GM18498 (cell line): Measurements from ENCODE around the gene HMCN1.

Experiments
- ATAC-seq: cut with Tn5 transposase; IDR thresholded peaks from one replicate; pipeline ENCODE4 v1.9.1; 2021; ENCODE audit warnings: mild to moderate bottlenecking, moderate library complexity; ENCODE audit not compliant: unreplicated experiment

The HMCN1 gene

DNA sequence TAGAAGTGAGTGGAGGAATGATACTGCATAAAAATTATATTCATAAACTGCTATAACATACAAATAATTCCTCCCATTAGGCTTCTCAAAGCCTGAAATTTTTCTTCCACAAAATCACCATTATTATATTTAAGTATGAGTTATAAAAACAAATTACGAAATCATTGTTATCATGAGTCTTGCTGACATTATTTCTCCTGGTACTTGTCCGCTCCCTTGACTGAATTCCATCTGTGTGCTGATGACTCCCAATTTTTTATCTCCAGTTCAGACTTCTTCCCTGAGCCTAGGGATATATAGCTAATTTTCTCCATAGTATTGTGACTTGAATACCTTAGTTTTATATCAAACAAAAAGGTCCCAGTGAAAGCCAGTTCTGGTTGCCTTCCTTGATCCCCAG is 268.2 kb downstream of the HMCN1 start:
- no peak for ATAC-seq

DNA sequence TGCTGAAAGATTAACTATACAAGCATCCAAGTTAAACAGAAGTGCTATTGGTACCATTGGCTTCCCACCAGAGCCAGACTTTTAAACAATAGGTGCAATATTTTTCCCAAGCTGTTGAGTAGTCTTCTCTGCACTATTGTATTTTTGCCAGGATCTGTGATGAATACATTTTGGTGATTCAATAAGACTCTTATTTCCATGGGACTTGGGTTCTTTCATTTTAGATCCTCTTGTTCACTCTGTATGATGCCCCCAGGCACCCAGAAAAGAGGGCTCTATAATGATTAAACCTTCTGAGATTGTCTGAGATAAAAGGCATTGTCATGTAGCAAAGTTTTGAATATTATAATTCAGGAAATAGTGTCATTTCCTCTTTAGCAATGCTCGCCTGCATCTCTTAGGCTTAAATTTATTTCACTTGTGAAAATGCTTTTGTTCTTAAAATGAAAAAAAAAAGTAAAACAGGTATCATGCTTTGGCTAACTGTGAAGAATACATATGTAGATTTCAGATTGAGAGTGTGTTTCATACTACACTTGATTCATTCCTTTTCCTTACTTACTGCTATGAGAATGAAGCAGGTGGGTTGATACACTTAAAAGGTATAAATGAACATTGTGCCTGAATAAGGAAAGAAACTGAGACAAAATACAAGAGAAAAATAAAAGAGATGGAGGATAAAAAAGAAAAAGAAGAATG is 275.0 kb downstream of the HMCN1 start:
- ATAC-seq: no peak

DNA sequence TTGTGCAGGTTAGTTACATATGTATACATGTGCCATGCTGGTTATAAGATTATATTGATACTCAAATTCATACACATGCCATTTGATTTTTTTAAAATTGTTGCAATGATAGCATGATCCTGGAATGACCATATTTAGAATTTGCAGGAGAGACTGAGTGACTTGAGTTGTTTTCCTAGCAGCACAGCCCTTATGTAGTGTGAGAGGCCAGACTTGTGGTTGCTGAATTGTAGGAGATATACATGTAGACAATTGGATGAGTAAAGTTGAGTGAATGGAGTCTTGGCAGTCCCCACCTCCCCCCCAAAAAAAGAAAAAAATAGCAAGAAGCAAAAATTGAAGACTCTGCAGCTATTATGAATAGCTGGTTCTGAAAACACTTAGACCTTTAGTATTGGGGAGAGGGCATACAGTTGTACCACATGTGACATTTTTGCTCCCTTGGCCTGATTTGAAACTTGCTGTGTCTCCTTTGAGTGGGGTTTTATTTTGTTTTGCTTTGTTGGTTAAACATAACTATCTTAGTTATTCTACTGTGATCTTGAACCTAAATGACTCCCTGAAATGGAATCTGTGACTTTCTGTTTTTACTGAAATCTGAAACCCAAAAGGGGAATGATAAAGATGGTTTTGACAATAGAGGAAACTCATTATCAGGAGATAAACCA is 280.3 kb downstream of the HMCN1 start:
- ATAC-seq: no peak

DNA sequence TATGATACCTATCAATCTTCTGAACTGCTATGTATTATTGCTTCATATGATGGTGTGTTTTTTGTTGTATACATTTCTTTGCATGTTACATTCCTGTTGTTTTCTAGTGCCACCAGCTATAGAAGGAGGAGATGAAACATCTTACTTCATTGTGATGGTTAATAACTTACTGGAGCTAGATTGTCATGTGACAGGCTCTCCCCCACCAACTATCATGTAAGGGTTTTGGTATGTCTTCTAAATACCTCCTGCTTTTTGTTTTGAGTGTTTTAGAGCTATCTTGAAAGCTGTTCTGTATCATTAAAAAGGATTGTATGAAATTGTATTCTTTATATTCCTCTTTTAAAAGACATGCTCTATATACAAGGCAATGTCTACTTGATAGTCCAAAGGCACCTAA is 282.7 kb downstream of the HMCN1 start:
- no peak for ATAC-seq

DNA sequence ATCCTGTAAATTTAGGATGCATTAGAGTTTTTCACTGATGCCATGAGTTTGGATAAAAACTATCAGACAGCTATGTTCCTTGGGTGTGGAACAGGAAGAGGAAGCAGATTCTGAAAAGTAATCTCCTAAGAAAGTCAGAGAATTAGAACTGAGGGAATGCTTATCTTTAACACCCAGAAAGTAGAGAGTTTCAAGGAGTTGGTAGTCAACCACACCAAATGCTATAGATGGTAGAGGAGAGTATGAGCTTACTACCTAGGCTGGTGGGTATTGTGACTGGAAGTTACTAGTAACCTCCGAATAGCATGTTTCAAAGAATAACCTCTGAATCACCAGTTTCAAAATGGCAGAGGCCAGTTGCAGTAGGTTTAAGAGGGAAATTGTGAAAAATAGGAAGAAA is 288.0 kb downstream of the HMCN1 start:
- no peak for ATAC-seq

GRCh38 chr1:186026946-186027345 is 292.8 kb downstream of the HMCN1 start:
- ATAC-seq: no peak

DNA sequence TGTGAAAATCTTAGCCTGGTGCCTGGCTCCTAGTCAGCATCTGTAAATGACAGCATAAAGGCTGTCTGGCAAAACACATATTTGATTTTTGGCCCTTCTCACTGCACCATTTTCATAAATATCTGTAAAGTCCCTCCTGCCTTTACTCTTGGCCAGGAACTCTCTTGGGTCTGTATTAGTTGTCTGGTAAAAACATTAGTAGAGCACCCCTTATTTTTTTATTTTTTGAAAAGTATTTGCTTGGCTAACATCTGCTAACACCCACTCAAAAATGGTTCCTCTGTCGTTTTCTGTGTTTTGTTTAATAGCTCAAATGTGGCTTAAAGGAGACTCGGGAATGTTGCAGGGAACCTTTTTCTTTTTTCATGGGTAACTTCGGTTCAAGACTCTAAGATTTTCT is 293.4 kb downstream of the HMCN1 start:
- ATAC-seq: no peak

DNA sequence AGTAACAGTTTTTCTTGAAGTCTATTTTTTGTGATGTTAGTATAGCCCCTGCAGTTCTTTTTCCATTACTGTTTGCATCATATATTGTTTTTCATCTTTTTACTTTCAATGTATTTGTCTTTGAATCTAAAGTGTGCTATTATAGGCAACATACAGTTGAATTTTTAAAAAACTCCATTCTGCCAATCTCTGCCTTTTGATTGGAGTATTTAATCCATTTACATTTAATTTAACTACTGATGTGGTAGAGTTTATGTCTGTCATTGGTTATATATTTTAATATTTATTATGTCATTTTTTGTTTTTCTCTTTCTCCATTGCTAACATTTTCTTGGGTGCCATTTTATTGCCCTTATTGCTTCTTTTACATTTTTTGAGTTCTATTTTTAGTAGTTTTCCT is 296.3 kb downstream of the HMCN1 start:
- no peak for ATAC-seq

GRCh38 chr1:186033847-186034271 is 299.7 kb downstream of the HMCN1 start:
- no peak for ATAC-seq

DNA sequence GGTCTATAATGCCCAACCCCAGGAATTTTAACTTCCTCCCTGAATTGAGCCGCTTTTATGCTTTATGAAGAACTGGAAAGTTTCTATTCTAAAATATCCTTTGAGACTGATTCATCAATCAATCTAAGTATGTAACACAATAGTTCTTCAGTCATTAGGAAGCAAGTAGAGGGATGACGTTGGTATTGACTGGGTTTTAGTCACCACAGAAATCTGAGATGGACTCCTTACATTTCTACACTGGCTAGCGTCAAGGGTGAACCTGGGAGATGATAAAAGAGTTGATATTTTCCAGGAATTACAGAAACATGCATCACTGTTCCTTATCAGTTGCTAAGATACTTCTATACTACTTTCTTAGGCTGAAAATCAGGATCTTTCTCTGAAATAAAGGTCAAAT is 308.0 kb downstream of the HMCN1 start:
- ATAC-seq: no peak

DNA sequence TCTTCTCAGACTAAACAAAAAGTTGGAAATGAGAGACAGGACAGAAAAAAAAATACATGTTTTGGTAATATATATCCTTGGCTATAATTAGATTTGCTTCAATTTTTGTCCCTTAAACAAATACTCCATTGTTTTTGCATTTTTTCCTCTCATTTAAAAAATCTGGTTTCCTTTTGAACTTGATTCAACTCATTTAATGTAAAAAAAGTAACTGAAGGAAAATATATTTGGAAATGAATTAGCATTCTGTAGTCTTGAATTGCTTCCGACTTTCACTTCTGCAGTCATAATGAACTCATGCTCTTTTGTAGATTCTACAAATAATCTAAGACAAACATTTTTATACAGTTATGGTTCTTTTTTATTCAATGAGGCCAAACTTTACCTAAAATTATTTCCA is 309.1 kb downstream of the HMCN1 start:
- no peak for ATAC-seq

DNA sequence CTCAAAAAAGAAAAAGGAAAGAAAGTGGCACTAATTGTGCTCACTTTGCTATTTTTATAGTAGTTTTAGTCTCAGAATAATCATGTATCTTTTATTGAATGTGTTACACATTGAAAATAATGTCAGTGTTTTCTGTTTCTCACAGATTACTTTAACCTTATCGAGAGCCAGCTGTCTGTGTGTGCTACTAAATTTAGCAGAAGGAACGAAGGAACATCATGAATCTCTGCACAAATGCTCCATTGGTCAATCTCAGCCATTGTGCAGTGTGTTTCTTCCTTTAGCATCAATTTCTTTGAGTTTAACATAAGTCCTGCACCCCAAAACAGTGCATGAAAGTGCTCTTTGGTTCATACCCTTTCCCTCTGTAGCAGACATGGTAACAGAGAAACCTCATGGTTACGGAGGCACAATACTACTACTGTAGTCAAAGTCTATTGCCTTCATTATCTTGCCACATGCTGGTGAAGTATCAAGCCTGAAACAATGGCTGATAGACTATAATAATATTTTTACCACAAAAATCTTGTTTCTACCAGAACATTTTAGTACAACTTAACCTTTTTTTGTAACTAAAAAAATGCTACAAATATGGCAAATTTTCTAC is 310.0 kb downstream of the HMCN1 start:
- no peak for ATAC-seq

DNA sequence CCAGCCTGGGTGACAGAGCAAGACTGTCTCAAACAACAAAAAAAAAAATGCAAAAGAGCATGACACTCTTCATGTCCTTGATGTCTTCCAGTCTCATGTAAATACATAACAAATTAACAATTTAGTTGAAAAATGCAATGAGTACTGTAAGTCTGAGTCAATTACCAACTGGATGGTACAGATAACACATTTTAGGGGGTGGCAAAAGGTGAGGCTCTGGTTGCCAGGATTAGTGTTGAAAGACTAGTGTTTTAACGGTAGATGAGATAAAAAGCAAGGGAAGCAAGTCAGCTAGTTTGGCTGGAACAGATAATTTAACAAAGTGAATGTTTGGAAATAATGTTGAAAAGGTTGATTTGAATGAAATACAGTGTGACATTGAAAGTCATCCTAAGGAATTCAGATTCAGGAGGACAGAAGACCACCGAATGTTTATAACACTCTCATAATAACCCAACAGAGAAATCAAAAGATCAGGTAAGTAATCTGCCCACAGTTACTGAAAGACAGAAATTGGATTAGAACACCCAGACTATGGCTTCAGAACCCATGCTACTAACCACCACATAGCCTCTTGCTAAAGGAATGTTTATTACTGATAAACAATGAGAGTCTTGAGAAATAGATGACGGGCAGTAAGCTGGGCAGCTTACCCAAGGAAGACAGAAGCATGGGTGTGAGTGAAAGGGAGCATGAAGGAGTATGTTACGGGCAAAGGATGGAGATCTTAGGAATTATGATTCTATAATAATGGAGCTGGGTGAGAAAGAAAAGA is 312.4 kb downstream of the HMCN1 start:
- no peak for ATAC-seq

DNA sequence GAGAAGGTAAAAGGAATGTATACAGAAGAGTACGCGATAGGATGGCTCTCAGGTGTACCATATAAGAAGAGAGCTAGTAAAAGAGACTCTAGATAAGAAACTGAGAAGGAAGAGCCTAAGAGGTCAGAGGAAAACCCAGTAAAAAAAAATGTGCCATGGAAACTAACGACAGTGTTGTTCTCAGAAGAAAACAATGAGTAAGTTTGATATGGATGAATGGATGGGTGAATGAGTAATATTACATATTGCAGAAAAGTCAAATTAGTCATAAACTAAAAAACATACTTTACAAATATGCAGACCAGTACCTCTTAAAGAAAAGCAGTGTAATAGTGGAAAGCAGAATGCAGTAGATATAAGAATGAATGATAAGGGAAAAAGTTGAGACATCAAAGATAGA is 316.2 kb downstream of the HMCN1 start:
- no peak for ATAC-seq

DNA sequence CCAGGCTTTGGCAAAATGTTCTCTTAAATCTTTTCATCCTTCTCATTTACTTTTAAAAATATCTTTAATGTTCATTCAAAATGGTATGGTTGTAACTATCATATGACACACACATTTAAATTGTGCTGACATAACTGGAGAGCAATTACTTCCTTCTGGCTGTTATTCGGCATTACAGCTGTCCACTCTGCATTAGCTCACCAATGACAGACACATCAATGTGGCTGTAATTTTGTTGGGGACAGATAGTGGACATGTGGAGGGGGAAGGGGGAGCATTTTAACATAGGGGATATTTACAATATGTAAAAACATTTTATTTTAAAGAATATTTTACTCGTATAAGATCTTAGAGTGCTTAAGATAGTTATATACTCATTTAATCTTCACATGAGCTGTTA is 319.8 kb downstream of the HMCN1 start:
- ATAC-seq: no peak

DNA sequence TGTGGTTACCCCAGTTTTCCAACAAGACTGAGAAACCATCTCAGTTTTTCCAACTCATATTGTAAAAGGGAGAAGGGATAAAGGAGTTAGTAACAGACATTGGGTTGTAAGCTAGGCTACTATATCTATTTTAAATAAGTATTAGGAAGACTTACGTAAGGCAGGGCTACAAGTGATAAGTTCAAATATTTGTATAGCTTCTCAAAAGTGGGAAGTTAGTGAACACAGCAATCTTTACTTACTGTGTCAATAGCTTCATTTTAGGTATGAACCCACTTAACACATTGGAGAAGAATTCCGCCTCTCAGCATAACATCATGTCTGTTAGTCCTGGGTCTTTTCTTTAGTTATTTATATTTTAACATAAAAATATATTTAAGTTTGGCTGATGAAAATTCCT is 320.7 kb downstream of the HMCN1 start:
- ATAC-seq: no peak

GRCh38 chr1:186055846-186056245 is 321.7 kb downstream of the HMCN1 start:
- no peak for ATAC-seq

DNA sequence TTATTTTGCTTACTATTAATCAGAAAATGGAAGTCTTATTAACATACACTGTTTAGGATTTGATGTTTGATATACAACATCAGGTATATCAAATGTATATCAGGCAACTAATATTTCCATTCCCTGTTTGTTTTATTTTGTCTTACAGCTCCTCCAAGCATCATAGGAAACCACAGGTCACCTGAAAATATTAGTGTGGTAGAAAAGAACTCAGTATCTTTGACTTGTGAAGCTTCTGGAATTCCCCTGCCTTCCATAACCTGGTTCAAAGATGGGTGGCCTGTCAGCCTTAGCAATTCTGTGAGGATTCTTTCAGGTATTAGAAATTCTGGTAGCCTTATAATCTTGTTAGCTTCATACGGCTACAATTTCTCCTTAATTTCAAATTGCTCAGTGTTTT is 322.9 kb downstream of the HMCN1 start:
- no peak for ATAC-seq

- no peak for ATAC-seq
Observed at GRCh38 chr1:186059311-186059710, 325.1 kb downstream of the HMCN1 start.

- no peak for ATAC-seq
Observed at GRCh38 chr1:186059752-186060151, 325.6 kb downstream of the HMCN1 start.

DNA sequence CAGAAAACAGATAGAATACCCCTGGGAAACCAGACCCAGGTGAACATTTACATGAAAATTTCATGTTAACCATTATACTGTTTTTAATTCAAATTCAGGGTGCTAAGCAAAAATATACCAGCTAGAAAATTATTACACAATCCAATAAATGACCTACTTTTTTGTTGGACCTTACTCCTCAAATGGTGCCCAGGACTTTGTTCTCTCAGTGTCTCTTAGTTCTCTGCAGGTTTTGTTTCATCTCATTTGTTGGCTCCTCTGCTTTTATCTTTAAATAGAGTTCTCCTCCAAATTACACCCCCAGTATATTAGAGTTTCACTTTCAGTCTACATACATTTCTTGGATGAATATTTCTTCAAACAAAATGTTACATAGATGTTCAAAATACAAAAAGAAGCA is 326.0 kb downstream of the HMCN1 start:
- ATAC-seq: no peak
